Parathyroid adenoma (tissue), 2 donors: ENCODE data around the gene HOXA9.

Source experiments
- H2AFZ ChIP-seq: fragments of 300-600 bp; sonication (generic); one replicate; pipeline ENCODE4 v1.7.0; 2017; ENCODE audit warnings: antibody characterized with exemption, mild to moderate bottlenecking
- H3K27ac ChIP-seq: fragments of 300-600 bp; sonication (generic); one replicate; pipeline ENCODE4 v1.7.0; 2017
- H3K27me3 ChIP-seq: fragments of 300-600 bp; sonication (generic); one replicate; pipeline ENCODE4 v1.7.0; 2017; ENCODE audit warnings: low read length; ENCODE audit not compliant: control insufficient read depth, insufficient read depth
- H3K36me3 ChIP-seq: fragments of 300-600 bp; sonication (generic); one replicate; pipeline ENCODE4 v1.7.0; 2017; ENCODE audit warnings: low read length; ENCODE audit not compliant: control insufficient read depth, insufficient read depth
- H3K4me1 ChIP-seq: fragments of 300-600 bp; sonication (generic); one replicate; pipeline ENCODE4 v1.7.0; 2017; ENCODE audit warnings: control low read depth
- H3K4me2 ChIP-seq: fragments of 300-600 bp; sonication (generic); one replicate; pipeline ENCODE4 v1.7.0; 2017; ENCODE audit warnings: low read length
- H3K4me3 ChIP-seq: fragments of 300-600 bp; sonication (generic); one replicate; pipeline ENCODE4 v1.7.0; 2017; ENCODE audit warnings: low read depth, low read length
- H3K79me2 ChIP-seq: fragments of 300-600 bp; sonication (generic); one replicate; pipeline ENCODE4 v1.7.0; 2017; ENCODE audit warnings: control low read depth
- H3K9ac ChIP-seq: fragments of 300-600 bp; sonication (generic); one replicate; pipeline ENCODE4 v1.7.0; 2017; ENCODE audit warnings: mild to moderate bottlenecking
- H3K9me3 ChIP-seq: fragments of 300-600 bp; sonication (generic); one replicate; pipeline ENCODE4 v1.7.0; 2017; ENCODE audit warnings: low read length; ENCODE audit not compliant: control insufficient read depth
- TF ChIP-seq, protein P1 (sequence below): fragments of 300-600 bp; sonication (generic); IDR thresholded peaks from one replicate; pipeline ENCODE4 v1.7.0; 2017; ENCODE audit warnings: antibody characterized with exemption, mild to moderate bottlenecking
- donor health status: primary hyperparathyroidism.

The HOXA9 gene

DNA sequence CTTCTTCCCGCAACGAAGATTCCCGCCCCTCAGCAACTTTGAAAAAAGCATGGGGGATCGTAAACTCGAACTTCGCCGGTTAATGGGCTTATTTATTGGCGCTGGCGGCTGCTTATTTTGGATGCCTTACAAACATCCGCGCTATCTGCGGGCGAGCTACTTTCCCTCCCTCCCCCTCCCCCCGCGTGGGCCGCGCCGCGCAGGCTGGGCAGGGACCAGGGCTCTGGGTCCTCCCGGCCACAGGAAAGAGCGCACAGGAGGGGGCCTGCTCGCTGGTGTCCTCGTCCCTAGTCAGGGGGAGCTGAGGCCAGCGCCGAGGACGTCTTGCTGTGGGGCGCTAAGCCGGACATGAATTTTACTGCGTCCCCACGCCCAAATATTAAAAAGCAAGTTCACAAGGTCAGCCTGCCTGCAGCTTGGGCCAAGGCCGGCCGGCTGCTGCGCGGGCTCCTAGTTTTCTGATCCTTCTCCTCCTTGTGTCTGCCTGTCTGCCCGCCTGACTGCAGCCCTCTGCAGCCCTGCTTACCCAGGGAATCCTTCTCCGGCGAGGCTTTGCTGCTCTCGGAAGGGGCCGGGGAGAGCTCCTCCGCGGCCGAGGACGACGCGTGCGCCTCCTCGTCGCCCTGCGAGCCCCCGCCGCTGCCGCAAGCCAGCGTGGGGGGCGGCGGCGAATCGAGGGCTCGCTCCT, 7.6 kb upstream of the HOXA9 start:
- TF ChIP-seq, protein P1, sequence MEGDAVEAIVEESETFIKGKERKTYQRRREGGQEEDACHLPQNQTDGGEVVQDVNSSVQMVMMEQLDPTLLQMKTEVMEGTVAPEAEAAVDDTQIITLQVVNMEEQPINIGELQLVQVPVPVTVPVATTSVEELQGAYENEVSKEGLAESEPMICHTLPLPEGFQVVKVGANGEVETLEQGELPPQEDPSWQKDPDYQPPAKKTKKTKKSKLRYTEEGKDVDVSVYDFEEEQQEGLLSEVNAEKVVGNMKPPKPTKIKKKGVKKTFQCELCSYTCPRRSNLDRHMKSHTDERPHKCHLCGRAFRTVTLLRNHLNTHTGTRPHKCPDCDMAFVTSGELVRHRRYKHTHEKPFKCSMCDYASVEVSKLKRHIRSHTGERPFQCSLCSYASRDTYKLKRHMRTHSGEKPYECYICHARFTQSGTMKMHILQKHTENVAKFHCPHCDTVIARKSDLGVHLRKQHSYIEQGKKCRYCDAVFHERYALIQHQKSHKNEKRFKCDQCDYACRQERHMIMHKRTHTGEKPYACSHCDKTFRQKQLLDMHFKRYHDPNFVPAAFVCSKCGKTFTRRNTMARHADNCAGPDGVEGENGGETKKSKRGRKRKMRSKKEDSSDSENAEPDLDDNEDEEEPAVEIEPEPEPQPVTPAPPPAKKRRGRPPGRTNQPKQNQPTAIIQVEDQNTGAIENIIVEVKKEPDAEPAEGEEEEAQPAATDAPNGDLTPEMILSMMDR, result no peak
- Histone ChIP-seq H3K79me2 (no peaks in the 10 kb centered on the region), H3K27me3 (peaks cover 49% of the 10 kb centered on the region), H3K4me3 (no peak overlapping the region), H3K4me2 (peak overlapping the region; percentile 44), H3K9ac (no peak overlapping the region), H3K36me3 (no peaks in the 10 kb centered on the region), H3K4me1 (no peaks in the 10 kb centered on the region), H3K9me3 (no peaks in the 10 kb centered on the region), H3K27ac (no peak overlapping the region), H2AFZ (no peak overlapping the region)

DNA sequence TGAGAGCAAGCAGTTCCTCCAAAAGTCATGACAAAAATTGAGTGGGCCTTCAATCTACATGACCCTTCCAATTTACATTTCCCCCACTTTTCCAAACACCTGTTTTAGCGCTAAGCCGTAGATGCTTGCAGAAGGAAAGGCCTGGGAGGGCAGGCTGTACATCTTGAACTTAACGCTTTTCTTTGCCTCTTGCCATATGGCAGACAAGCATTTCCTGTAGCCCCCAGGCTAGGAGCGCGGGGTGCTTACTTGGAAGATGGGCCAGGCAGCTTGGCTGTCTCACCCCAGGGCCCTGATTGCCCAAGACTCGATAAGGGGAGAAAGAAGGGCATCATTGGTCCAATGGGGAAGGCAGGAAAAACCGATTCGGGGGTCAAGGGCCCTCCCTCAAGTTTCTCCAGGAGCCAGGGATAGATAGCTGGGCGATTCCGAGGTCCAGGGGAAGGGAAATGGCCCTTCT, 7.0 kb upstream of the HOXA9 start:
- no peaks in the 10 kb centered on the region for H3K4me1 ChIP-seq
- no peak overlapping the region for H3K9ac ChIP-seq
- TF ChIP-seq, protein P1, result no peak
- H3K79me2 ChIP-seq, result no peaks in the 10 kb centered on the region
- H2AFZ ChIP-seq, result no peak overlapping the region
- H3K4me3 ChIP-seq, result no peak overlapping the region
- H3K27me3 ChIP-seq, result peaks cover 47% of the 10 kb centered on the region
- no peak overlapping the region for H3K27ac ChIP-seq
- no peak overlapping the region for H3K4me2 ChIP-seq
- H3K9me3 ChIP-seq, result no peaks in the 10 kb centered on the region
- H3K36me3 ChIP-seq, result no peaks in the 10 kb centered on the region

DNA sequence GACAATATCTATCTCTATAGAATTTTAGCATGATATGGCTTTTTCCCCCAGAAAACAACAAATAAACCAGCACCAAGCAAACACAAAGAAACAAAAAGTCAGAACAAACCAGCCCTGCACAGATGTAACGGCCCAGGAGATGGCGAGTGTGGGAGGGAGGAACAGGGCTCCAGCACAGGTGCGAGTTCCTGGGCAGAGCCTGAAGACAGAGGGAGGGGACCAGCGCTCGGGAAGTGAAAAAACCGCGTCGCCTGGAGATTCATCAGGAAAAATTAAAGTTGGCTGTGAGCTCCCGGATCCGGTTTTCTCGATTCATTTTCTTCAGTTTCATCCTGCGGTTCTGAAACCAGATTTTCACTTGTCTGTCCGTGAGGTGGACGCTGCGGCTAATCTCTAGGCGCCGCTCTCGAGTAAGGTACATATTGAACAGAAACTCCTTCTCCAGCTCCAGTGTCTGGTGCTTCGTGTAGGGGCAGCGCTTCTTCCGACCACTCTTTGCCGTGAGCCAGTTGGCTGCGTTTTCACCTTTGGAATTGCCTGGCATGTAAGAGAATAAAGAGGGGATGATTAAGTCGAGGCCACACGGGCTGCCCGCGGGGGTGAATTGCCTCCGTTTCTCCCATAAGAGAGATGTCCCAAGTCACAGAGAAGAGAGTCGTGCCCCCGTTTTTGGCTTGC, 6.4 kb upstream of the HOXA9 start:
- Histone ChIP-seq H3K4me1 (no peaks in the 10 kb centered on the region), H3K79me2 (no peaks in the 10 kb centered on the region), H3K4me3 (no peak overlapping the region), H3K9ac (no peak overlapping the region), H3K27ac (no peak overlapping the region), H3K27me3 (peaks cover 45% of the 10 kb centered on the region), H3K36me3 (no peaks in the 10 kb centered on the region), H3K4me2 (no peak overlapping the region), H2AFZ (no peak overlapping the region), H3K9me3 (no peaks in the 10 kb centered on the region)
- TF ChIP-seq, protein P1, result no peak

DNA sequence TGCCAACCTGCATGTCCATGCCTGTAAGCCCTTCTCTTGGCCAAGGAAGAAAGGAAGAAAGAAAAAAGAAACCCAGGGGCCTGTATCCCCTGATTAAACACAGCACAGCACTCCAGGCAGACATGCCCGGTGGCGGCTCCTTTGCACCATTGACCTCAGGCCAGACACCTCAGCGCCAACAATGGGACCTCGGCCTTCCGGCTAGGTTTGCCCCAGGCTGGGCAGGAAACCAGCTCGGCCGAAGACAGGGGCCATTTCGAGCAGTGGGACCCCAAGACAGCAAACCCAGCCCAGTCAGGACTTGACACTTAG, 5.9 kb upstream of the HOXA9 start:
- Histone ChIP-seq H3K9me3 (no peaks in the 10 kb centered on the region), H3K9ac (no peak overlapping the region), H3K4me3 (no peak overlapping the region), H3K79me2 (no peaks in the 10 kb centered on the region), H2AFZ (no peak overlapping the region), H3K27ac (no peak overlapping the region), H3K36me3 (no peaks in the 10 kb centered on the region), H3K4me2 (no peak overlapping the region), H3K27me3 (peaks cover 49% of the 10 kb centered on the region), H3K4me1 (no peaks in the 10 kb centered on the region)
- TF ChIP-seq, protein P1, result no peak
